OCI-LY7 (cell line): ENCODE results near the gene DDAH2. TPM values are rescaled to one million over a fixed set of nuclear protein-coding genes. Genes with fewer than 3 reads are reported as not detected.

ENCODE experiments used
- BruUV-seq: library from RNA; stranded (reverse); fragments of 400-500 nt; replicated peaks from 2 replicates; lab custom pipeline; 2021; lab: Mats Ljungman, UMichigan
- CTCF ChIA-PET: fragments of 300-600 bp; sonication (Branson Sonifier 250); formaldehyde crosslinking; loops from one replicate; lab custom pipeline; 2022; ENCODE audit warnings: antibody characterized with exemption; ENCODE audit not compliant: unreplicated experiment; lab: Charles Lee
- POLR2A ChIA-PET: fragments of 300-600 bp; sonication (Branson Sonifier 250); formaldehyde crosslinking; loops from one replicate; lab custom pipeline; 2022; ENCODE audit warnings: antibody characterized with exemption; lab: Charles Lee
- DNase-seq: peaks from one replicate; pipeline ENCODE4 v3.0.0-alpha.2; 2015; ENCODE audit warnings: low spot score
- H2AFZ ChIP-seq: fragments of 200-600 bp; sonication (generic), shearing (Covaris generic); 2 replicates; pipeline ENCODE4 v1.6.1; 2014; ENCODE audit warnings: mild to moderate bottlenecking, antibody characterized with exemption, low read length, moderate library complexity
- H3K27ac ChIP-seq: fragments of 200-600 bp; sonication (generic); 2 replicates; pipeline ENCODE4 v1.5.1; 2014; ENCODE audit warnings: mixed run types, low read depth, mild to moderate bottlenecking, moderate library complexity, low read length, inconsistent platforms; ENCODE audit not compliant: poor library complexity, severe bottlenecking
- H3K36me3 ChIP-seq: fragments of 200-600 bp; sonication (generic); 2 replicates; pipeline ENCODE4 v1.6.1; 2014; ENCODE audit warnings: mild to moderate bottlenecking, antibody characterized with exemption, low read length, moderate library complexity, mixed read lengths; ENCODE audit not compliant: insufficient read depth
- H3K4me1 ChIP-seq: fragments of 200-600 bp; sonication (generic); 2 replicates; pipeline ENCODE4 v1.5.1; 2014; ENCODE audit warnings: mild to moderate bottlenecking, low read length; ENCODE audit not compliant: insufficient read depth, poor library complexity, severe bottlenecking
- H3K4me2 ChIP-seq: fragments of 200-600 bp; sonication (generic); 2 replicates; pipeline ENCODE4 v1.6.1; 2014; ENCODE audit warnings: mild to moderate bottlenecking, low read length
- H3K4me3 ChIP-seq: fragments of 200-600 bp; sonication (generic); 2 replicates; pipeline ENCODE4 v1.5.1; 2014; ENCODE audit warnings: mild to moderate bottlenecking, low read depth, low read length; ENCODE audit not compliant: poor library complexity, severe bottlenecking
- H3K79me2 ChIP-seq: fragments of 200-600 bp; sonication (generic); 2 replicates; pipeline ENCODE4 v1.6.1; 2016; ENCODE audit warnings: low read depth, mild to moderate bottlenecking, low read length, moderate library complexity, mixed read lengths; ENCODE audit not compliant: insufficient read depth
- H3K9me2 ChIP-seq: fragments of 200-600 bp; sonication (generic); 2 replicates; pipeline ENCODE4 v1.6.1; 2016; ENCODE audit warnings: mild to moderate bottlenecking, low read length, mixed read lengths; ENCODE audit not compliant: insufficient read depth
- H3K9me3 ChIP-seq: fragments of 200-600 bp; sonication (generic); 2 replicates; pipeline ENCODE4 v1.6.1; 2014; ENCODE audit warnings: mild to moderate bottlenecking, mixed run types, low read length, mixed read lengths
- H4K20me1 ChIP-seq: fragments of 200-600 bp; sonication (generic); 2 replicates; pipeline ENCODE4 v1.6.1; 2014; ENCODE audit warnings: mild to moderate bottlenecking, antibody characterized with exemption, low read length, moderate library complexity, mixed read lengths; ENCODE audit not compliant: insufficient read depth
- CTCF ChIP-seq: fragments of 200-600 bp; sonication (generic); conservative IDR thresholded peaks from 2 replicates; pipeline ENCODE4 v1.5.1; 2014; ENCODE audit warnings: mild to moderate bottlenecking, antibody characterized with exemption, low read length, moderate library complexity, mixed read lengths
- EZH2phosphoT487 ChIP-seq: fragments of 200-600 bp; sonication (generic); IDR thresholded peaks from 2 replicates; pipeline ENCODE4 v1.6.1; 2018; ENCODE audit warnings: low read depth, borderline replicate concordance, mild to moderate bottlenecking, mixed run types, antibody characterized with exemption, low read length, moderate library complexity, mixed read lengths
- intact Hi-C: fragments of 100-400 bp; cut with micrococcal nuclease; formaldehyde crosslinking; loops from one replicate; pipeline ENCODE4 v1.10.0; 2022; ENCODE audit not compliant: unreplicated experiment
- total RNA-seq, 2 experiments: library from RNA; depleted of rRNA in 1 of 2; stranded (reverse); fragments of >200 nt in 1 of 2; shearing (Covaris generic) in 1 of 2; gene quantifications; 2 replicates each; pipeline ENCODE4 v1.2.3, GENCODE V29; 2014 to 2022

The DDAH2 gene
- total RNA-seq, 2 experiments from 2014 or later, result 14.0 to 20.4 TPM

- H3K27ac ChIP-seq, result no peak overlapping the region
- H3K79me2 ChIP-seq, result no peaks in the 10 kb centered on the region
- no peak for TF ChIP-seq EZH2phosphoT487
- no peak for TF ChIP-seq CTCF
- no peaks in the 10 kb centered on the region for H4K20me1 ChIP-seq
- H3K9me3 ChIP-seq, result no peaks in the 10 kb centered on the region
- H2AFZ ChIP-seq, result no peak overlapping the region
- H3K4me1 ChIP-seq, result no peaks in the 10 kb centered on the region
- BruUV-seq, result no TSS peak
- H3K4me3 ChIP-seq, result no peak overlapping the region
- ChIA-PET POLR2A (interaction anchor here (1.2 kb wide), 1 partner anchor 26 kb away, joined by 3 read pairs; the partner anchor contains the start of gene MSH5), CTCF (no interaction called here)
- intact Hi-C loops, result no loop called here
- no peaks in the 10 kb centered on the region for H3K9me2 ChIP-seq
- no peak overlapping the region for H3K4me2 ChIP-seq
- peaks cover 47% of the 10 kb centered on the region for H3K36me3 ChIP-seq
- DNase-seq, result no peak
Observed at GRCh38 chr6:31765910-31766794, 37.1 kb upstream of the DDAH2 start.

DNA sequence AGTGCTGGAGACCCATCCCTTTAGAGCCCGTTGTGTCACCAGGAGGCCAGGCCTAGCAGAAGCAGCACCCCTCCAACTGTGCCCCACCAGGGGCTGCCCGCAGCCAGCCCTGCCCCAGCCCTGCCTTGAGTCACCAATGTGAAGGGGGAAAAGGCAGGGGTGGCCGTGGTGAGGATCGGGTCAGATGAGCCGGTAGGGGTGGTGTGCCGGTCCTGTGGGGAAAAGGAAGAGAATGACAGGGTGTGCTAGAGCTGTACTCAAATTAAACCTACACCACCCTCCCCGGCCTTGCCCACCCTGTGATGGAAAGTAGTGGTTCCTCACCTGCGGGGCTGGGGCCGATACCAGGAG lies 36.4 kb upstream of the DDAH2 start:
- Histone ChIP-seq H3K36me3 (peaks cover 53% of the 10 kb centered on the region), H3K79me2 (no peaks in the 10 kb centered on the region), H3K27ac (no peak overlapping the region), H3K4me1 (no peaks in the 10 kb centered on the region), H3K4me3 (no peak overlapping the region), H3K9me2 (no peaks in the 10 kb centered on the region), H3K4me2 (no peak overlapping the region), H3K9me3 (no peaks in the 10 kb centered on the region), H4K20me1 (no peaks in the 10 kb centered on the region), H2AFZ (no peak overlapping the region)
- BruUV-seq, result no TSS peak
- no peak for DNase-seq
- intact Hi-C loops, result no loop called here
- POLR2A ChIA-PET, result interaction anchor here (1.2 kb wide), 1 partner anchor 25 kb away, joined by 3 read pairs; the partner anchor contains the start of gene MSH5
- CTCF ChIA-PET, result no interaction called here
- TF ChIP-seq EZH2phosphoT487 (no peak), CTCF (no peak)

DNA sequence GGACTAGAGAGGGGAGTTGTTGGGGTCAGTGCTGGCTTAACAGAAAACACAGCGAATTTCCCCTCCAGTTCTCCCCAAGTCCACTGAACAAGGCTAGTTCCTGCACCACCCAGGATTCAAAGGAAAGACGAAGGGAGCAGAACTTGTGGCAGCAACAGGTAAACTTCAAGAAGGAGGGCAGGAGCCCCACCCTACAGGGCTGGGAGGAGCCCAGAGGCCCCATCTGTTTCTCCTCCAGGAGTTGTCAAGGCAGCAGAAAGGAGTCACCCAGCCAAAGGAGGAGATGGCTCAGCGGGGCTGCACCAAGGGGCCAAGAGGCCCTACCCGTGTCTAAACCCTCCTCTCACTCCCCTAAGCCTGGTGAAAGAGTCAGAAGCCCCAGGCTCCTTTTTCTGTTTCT lies 35.1 kb upstream of the DDAH2 start:
- TF ChIP-seq CTCF, result no peak
- TF ChIP-seq EZH2phosphoT487, result no peak
- Histone ChIP-seq H3K4me1 (no peaks in the 10 kb centered on the region), H3K9me2 (no peaks in the 10 kb centered on the region), H3K36me3 (peaks cover 65% of the 10 kb centered on the region), H3K79me2 (no peaks in the 10 kb centered on the region), H2AFZ (no peak overlapping the region), H3K4me2 (no peak overlapping the region), H3K27ac (no peak overlapping the region), H4K20me1 (no peaks in the 10 kb centered on the region), H3K9me3 (no peaks in the 10 kb centered on the region), H3K4me3 (no peak overlapping the region)
- ChIA-PET POLR2A (no interaction called here), CTCF (no interaction called here)
- intact Hi-C loops, result no loop called here
- no peak for DNase-seq
- TSS peak; percentile 80 for BruUV-seq
